Iris pigment epithelial cell (primary cell): ENCODE data around the gene ANGPTL4.
"Not testable (repeated sequence)": the region's sequence is repeated elsewhere in the genome, so short reads cannot be mapped to it uniquely, and the experiment has no call there.

Experiments used
- DNase-seq: peaks from one replicate; pipeline ENCODE4 v3.0.0-alpha.2; 2011; ENCODE audit warnings: low read depth

Gene ANGPTL4

DNA sequence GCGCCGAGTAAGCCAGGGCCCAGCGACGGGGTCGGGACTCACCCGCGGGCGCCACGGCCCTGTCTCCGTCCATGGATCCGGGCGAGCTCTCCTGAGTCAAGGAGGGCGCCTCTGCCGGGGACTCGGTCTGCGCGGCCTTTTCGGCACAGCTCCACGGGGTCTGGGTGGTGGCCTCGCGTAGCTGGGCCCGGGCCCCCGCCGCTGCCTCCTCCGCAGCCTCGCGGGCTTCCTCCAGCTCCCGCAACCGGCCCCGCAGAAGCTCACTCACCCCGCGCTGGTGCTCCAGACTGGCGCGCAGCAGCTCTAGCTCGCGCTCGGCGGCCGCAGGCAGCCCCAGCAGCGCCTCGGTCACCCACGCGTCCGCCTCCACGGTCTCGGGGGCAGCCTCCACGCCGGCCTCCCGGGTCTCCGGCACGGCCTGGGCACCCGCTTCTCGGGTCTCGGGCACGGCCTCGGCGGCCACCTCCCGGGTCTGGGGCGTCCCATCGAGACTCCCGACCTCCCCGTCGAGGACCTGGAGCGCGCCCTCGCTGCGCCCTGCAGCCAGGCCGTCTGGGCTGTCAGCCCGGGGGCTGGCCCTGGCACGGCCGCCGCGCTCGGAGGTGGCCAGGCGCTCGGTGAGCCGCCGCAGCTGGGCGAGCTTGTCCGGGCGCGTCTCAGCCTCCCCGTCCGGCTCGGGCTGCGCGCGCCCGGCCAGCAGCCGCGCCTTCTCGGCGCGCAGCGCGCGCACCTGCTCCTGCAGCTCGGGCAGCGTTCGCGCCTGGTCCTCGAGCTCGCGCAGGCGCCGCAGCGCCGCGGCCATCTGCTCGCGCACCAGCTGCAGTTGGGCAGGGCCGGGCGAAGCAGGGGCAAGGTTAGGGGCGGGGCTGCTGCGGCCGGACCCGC, 29.3 kb upstream of the ANGPTL4 start:
- peak; percentile 82 for DNase-seq

DNA sequence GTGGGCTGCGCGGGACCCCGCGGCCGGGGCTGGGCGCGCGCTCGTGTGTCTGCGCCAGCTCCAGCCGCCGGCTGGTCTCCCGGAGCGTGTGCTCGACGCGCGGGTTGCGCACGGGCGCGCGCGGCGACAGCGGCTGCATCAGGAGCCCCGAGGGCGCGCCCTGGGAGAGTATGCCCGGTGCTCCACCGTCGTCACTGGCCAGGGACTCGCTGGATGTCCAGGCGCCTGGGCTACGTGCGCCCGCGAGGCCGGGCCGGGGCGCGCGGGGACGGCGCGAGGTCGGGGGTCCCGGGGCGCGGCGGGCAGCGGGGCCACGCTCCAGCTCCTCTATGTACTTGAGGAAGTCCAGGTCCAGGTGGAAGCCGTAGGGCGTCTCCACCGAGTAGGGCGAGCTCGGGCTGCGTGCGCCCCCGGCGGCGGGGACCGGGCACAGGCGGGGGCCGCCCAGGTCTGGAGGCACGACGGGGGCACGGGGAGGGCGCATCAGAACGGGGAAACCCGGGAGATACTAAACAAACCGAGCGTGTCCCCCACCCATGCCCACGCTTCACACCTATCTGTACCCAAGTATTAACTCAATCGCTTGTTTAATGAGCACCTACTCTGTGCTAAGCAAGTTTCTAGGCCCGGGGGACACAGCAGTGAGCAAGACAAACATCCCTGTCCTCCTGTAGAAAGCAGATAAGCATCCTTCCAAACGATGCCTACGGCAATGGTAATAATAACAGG, 28.4 kb upstream of the ANGPTL4 start:
- no peak for DNase-seq

DNA sequence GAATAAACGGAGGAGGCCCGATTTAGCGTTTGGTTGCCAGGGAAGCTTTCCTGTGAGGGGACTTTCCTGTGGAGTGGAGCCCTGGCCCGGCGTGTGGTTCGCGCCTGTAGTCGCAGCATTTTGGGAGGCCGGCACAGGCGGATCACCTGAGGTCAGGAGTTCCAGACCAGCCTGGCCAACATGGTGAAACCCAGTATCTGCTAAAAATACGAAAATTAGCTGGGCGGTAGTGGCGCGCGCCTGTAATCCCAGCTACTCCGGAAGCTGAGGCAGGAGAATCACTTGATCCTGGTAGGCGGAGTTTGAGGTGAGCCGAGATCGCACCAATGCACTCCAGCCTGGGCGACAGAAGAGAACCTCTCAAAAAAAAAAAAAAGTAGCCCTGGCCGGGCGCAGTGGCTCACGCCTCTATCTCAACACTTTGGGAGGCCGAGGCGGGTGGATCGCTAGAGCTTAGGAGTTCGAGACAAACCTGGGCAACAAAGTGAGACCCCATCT, 27.8 kb upstream of the ANGPTL4 start:
- no peak for DNase-seq

DNA sequence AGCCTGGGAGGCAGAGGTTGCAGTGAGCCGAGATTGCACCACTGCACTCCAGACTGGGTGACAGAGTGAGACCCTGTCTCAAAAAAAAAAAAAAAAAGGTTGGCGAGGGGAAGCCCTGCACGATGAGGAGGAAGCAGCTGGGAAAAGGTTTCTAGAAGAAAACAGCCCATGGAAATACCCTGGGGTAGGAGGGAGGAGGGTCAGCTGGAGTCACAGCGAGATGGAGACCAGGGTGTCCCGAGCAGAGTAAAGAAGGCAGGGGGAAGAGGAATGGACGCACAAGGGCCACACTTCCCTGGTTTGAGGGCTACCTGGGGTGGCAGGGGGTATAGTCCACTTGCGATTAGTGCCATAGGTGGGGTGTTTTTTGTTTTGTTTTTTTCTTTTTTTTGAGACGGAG, 27.3 kb upstream of the ANGPTL4 start:
- no peak for DNase-seq

DNA sequence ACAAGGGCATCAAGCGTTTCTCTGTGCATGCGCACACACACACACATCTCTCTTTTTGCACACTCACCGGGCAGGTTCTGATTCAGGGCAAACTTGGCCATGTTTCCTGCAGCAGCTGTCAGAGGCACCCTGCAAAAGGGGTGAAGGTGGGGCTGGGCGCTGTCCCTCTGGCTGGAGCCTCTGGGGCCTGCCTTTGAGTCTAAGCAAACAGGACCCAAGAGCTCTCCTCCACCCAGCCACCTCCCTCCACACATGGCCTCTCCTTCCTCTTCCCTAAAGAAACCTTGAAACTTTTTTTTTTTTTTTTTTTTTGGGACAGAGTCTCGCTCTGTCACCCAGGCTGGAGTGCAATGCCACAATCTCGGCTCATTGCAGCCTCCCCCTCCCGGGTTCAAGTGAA, 26.2 kb upstream of the ANGPTL4 start:
- DNase-seq, result no peak

DNA sequence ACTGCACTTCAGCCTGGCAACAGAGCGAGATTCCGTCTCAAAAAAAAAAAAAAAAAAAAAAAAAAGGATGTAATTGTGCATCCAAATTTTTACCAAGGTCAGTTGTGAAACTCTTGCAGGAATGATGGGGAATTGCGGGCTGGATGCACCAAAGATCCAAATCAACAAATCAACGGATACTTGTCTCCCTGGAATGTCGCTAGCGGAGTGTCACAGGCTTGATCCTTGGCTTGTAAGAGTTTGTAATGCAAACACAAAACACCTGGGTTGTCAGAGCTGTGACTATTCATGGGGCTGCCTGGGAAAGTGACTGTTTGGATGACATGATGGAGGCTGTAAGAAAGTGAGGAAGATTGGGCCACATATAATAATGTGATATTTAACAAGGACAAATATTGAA, 25.1 kb upstream of the ANGPTL4 start:
- no peak for DNase-seq

DNA sequence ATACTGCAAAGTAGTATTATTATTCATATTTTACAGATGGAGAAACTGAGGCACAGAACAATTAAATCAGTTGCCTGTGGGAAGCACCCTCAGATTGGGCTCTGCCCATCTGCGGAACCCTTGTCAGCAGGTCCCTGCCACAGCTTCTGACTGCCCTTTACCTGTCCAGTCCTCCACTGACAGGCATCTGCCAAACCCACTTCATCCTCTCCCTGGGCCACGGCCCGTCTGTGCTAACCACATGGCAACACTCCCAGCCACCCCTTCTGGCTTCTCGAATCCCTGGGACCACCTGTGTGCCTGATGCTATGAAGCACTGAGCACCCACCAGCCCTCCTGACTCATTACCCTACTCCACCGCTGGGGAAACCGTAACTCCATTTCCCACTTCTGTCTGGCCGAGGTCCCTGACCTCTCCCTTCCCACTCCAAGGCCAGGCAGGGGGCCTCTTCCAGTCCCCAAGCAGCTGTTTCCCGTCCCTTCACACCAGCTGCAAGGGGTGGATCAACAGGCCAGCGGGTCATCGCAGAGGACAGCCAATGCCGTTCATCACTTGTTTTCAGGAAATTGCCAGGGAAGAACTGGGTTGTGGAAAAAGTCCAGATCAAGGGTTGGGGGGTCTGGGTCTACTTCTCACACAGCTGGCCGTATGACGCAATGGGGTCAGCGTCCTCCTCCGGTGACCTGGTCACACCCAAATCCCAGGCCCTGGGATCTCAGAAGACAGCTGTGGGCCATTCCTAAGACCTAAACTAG, 23.4 kb upstream of the ANGPTL4 start:
- no peak for DNase-seq

DNA sequence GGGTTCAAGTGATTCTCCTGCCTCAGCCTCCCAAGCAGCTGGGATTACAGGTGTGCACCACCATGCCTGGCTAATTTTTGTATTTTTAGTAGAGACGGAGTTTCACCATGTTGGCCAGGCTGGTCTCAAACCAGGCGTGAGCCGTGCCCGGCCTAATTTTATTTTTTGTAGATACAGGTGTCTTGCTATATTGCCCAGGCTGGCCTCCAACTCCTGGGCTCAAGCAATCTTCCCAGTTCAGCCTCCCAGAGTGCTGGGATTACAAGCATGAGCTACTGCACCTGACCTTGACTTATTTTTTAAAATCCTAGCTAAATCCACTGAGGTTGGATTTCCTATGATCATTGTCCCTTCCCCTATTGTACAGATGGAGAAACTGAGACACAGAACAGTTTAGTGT, 22.5 kb upstream of the ANGPTL4 start:
- not testable (repeated sequence) for DNase-seq

DNA sequence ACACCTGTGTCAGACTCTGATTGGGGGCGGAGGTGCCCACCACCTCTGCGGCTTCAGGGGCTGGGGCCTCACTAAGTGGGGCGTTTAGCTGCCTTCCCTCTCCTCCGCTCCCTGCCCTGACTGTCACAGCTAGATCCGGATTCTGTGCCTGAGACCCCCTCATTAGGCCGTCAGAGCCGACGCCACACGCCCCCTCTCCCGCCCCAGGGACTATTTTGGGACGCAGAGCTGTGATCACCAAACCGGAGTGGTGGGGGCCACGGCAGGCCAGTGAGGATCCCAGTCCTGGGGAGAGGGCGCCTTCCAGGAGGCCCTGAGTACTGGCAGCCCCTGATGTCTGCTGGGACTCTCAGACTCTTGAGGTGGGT, 21.7 kb upstream of the ANGPTL4 start:
- DNase-seq, result no peak

DNA sequence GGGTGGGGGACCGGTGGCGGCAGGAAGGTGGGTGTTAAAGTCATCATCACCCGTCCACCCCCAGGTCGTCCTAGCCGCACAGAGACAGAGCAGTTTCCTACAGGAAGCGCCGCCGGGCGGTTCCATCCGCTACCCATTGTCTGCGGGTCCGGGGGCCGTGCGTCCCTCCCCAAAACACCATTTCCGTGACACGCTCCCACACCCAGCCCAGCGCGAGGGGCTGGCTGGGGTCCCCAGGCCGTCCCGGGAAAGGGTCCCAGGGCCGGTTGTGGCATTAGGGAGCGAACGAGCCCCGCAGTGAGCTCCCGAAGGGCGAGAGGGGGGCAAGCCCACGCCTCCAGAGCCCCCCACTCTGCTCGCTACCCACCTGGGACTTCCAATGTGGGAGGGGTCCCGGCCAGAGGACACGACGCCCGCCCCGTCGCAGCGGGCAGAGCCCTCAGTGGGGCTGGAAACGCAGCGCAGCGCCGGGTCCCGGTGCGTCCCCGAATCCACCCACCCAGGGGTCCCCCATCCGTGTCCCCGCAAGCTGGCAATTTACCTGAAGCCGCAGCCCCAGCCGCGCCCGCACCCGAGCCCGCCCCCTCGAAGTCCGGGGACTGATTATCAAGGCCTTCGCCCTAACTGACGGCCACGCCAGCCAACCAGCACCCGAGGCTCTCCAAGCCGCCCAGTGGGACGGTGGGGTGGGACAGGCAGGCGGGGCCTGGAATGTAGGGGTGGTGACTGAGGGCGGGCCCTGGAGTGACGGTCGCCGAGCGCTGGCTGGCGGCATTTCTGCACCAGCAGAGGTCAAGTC, 21.1 kb upstream of the ANGPTL4 start, which contains the start of gene KANK3:
Gene KANK3, minus strand, starts transcription at position 579 of the 799 bp plus-strand sequence. CDS start 5,434 bp downstream, outside the sequence.
- peak; percentile 95 for DNase-seq

DNA sequence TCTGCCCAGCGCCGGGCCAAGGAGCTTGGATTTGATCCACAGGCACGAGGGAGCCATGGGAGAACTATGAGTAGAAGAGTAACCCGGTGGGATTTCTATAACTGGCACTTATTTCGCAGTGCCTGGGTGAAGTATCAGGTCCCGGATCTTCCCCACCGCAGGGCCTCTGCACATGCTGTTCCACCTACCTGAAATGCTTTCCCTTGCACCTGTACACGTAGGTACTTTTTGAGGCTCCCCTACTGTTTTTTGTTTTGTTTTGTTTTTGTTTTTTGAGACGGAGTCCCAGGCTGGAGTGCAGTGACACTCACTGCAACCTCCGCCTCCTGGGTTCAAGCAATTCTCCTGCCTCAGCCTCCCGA, 20.5 kb upstream of the ANGPTL4 start:
- DNase-seq, result no peak

DNA sequence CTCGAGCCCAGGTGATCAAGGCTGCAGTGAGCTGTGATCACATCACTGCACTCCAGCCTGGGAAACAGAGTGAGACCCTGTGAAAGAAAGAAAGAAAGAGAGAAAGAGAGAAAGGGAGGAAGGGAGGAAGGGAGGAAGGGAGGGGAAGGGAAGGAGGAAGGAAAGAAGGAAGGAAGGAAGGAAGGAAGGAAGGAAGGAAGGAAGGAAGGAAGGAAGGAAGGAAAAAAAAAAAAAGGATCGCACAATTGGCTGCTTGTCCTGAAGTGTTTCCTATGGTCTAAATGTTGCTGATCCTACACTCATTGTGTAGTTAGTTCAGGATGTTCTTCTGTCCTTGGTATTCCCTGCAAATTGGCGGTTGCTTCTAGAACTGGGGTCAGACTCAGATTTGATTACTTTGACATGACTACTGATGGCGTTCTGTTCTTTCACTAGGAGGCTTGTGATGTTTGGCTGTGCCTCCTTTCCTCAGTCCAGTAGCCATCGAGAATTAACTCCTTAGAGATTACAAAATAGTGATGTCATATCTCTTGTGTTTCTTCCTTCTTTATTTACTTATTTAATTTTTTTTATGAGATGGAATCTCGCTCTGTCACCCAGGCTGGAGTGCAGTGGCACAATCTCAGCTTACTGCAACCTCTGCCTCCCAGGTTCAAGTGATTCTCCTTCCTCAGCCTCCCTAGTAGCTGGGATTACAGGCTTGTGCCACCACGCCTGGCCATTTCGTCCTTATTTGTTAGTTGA, 14.2 kb upstream of the ANGPTL4 start:
- not testable (repeated sequence) for DNase-seq

DNA sequence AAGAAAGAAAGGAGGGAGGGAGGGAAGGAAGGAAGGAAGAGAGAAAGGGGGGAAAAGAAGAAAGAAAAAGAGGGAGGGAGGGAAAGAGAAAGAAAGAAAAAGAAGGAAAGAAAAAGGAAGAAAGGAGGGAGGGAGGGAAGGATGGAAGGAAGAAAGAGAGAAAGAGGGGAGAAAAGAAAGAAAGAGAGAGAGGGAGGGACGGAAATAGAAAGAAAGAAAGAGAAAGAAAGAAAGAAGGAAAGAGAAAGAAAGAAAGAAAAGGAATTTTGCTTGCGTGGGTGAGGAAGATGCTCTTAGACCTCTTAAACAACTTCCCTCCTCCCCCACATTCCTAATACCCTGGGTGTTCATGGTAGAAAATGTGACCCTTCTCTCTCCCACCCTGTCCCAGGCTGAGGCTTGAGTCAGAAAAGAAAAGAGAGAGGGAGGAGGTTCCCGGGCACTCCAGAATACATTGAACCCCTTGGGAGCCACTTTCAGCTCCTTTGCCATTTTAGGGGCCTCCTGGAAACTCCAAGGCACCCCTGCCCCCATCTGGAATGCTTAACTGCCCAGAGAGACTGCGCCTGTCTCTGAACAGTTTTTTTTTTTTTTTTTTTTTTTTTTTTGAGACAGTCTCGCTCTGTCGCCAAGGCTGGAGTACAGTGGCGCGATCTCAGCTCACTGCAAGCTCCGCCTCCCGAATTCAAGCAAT, 11.7 kb upstream of the ANGPTL4 start:
- no peak for DNase-seq

DNA sequence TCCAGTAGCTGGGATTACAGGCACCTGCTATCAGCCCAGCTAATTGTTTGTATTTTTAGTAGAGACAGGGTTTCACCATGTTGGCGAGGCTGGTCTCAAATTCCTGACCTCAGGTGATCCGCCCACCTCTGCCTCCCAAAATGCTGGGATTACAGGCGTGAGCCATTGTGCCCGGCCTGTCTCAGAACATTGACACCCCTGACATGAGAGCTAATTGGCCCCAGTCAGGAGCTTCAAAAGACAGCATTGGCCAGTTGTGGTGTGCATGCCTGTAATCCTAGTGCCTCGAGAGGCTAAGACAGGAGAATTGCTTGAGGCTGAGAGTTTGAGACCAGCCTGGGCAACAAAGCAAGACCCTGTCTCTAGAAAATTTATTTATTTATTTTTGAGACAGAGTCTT, 11.1 kb upstream of the ANGPTL4 start:
- not testable (repeated sequence) for DNase-seq

DNA sequence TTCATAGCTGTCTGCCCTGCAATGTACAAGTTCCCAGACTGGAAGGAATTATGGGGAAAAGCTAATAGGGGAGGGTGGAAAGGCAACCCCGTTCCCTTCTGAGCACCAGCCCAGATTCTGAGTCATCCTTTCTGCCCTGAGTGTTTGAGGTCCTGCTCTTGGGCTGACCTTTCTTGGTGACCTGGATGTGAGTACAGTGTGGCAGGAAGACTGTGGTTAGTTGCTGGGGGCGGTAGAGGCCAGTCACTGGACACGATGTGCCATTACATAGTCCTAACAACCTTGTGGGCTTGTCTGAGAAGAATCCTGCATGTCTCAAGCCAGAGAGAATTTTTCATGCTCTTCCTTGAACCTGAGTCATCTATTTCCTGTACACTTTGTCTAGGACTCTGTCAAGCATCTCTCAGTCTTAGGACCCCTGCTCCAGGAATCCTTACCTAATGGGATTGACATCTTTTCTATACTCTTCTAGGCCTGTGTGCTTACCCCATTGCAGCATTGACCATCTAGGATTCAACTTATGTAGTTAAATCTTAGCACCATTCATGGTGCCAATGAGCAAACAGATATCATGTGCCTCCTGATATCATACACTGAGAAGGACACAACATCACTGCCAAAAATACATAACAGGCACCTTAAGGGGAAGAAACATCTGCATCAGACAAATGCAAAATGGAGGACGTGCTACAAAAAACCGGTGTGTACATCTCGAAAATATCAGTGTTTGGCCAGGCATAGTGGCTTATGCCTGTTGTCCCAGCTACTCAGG, 8.1 kb upstream of the ANGPTL4 start:
- DNase-seq, result peak; percentile 99

DNA sequence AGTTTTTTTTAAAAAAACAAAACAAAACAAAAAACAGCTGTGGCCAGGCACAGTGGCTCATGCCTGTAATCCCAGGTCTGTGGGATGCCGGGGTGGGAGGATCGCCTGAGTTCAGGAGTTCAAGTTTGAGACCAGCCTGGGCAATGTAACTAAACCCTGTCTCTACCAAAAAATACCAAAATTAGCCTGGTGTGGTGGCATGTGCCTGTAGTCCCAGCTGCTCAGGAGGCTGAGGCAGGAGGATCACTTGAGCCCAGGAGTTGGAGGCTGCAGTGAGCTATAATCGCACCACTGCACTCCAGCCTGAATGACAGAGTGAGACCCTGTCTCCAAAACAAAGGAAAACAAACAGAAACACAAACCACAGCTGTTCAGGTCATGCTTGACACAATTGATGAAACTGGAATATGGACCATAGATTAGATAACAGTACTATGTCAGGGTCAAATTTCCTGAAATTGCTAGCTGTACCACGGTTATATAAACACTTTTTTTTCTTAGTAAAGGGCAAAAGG, 6.9 kb upstream of the ANGPTL4 start:
- DNase-seq, result no peak

DNA sequence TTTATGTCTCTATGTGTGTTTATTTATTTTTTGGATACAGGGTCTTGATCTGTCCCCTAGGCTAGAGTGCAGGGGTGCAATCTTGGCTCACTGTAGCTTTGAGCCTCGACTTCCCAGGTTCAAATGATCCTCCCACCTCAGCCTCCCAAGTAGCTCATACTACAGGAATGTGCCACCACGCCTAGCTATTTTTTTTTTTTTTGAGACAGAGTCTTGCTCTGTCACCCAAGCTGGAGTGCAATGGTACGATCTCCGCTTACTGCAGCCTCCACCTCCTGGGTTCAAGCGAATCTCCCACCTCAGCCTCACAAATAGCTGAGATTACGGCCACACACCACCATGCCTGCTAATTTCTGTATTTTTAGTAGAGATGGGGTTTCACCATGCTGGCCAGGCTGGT, 5.0 kb upstream of the ANGPTL4 start:
- no peak for DNase-seq

DNA sequence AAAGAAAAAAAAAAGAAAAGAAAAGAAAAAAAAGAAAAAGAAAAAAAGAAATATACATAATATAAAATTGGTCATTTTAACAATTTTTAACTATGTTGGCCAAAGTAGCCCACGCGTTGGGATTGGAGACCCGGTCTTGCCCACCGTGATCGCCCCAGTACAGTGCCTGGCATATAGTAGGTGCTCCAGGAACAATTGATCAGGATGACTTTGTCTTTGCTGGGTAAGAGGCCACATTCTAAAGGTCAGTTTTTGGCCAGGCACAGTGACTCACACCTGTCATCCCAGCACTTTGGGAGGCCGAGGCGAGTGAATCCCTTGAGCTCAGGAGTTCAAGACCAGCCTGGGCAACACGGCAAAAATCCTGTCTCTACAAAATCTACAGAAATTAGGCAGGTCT, 3.8 kb upstream of the ANGPTL4 start:
- DNase-seq, result no peak
